BJ (cell line): Measurements from ENCODE around the gene SNRNP48. TPM values are rescaled to one million over a fixed set of nuclear protein-coding genes. Genes with fewer than 3 reads are reported as not detected.

ENCODE experiments used
- CTCF ChIA-PET: fragments of 350-600 bp; formaldehyde crosslinking; extraction: SDS; loops from one replicate; lab custom pipeline; 2021; ENCODE audit warnings: antibody characterized with exemption, inconsistent platforms; lab: Yijun Ruan, JAX
- POLR2A ChIA-PET: fragments of 300-600 bp; sonication (Branson Sonifier 250); formaldehyde crosslinking; extraction: SDS; loops from one replicate; lab custom pipeline; 2021; ENCODE audit warnings: antibody characterized with exemption; lab: Charles Lee
- DNase-seq: peaks from one replicate; pipeline ENCODE4 v3.0.0-alpha.2; 2011; ENCODE audit warnings: low read depth
- H3K27me3 ChIP-seq: 2 replicates; pipeline ENCODE4 v1.6.0; 2011; ENCODE audit warnings: low read length; ENCODE audit not compliant: control insufficient read depth, insufficient read depth
- H3K36me3 ChIP-seq: 2 replicates; pipeline ENCODE4 v1.5.1; 2011; ENCODE audit warnings: low read length; ENCODE audit not compliant: control insufficient read depth, insufficient read depth
- H3K4me3 ChIP-seq: 2 replicates; pipeline ENCODE4 v1.5.1; 2011; ENCODE audit warnings: low read depth, mild to moderate bottlenecking, control low read depth, low read length
- polyA plus RNA-seq: library from polyadenylated mRNA; depleted of rRNA; stranded (reverse); fragments of >200 nt; gene quantifications from 2 replicates; pipeline ENCODE4 v1.2.3, GENCODE V29; 2011; rRNA removed
- TF ChIP-seq, protein P1 (sequence below): IDR thresholded peaks from 2 replicates; pipeline ENCODE4 v1.5.1; 2011; ENCODE audit warnings: low read depth, mild to moderate bottlenecking, control low read depth, inconsistent platforms, low read length, moderate library complexity; ENCODE audit not compliant: insufficient read depth

Gene SNRNP48
- polyA plus RNA-seq, 1 experiment: 2.6 TPM

DNA sequence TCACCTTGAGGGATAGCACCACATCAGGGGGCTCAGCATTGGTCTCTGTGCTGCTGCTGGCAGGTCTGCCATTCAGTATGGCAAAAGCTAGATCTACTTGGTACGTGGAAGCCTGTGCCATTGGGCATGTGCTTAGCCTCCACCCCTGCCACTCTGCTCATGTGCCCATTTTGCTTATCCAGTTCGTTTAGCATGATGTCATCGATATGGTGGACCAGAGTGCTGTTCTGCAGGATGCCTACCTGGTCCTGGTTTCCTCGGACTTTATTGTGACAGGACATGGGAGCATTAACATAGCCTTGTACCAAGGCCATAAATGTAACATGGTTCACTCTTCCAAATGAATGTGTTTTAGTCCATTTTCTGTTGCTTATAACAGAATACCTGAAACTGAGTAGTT lies 68.5 kb downstream of the SNRNP48 start:
- DNase-seq: no peak
- ChIA-PET CTCF (interaction anchor here (1.0 kb wide), 1 partner anchor 20 kb away, joined by 3 read pairs; no protein-coding TSS in a partner anchor), POLR2A (no interaction called here)
- H3K27me3 ChIP-seq: peaks cover 1% of the 10 kb centered on the region; the same call in 1 of the 2 replicates
- no peak overlapping the region for H3K4me3 ChIP-seq
- TF ChIP-seq, protein P1, sequence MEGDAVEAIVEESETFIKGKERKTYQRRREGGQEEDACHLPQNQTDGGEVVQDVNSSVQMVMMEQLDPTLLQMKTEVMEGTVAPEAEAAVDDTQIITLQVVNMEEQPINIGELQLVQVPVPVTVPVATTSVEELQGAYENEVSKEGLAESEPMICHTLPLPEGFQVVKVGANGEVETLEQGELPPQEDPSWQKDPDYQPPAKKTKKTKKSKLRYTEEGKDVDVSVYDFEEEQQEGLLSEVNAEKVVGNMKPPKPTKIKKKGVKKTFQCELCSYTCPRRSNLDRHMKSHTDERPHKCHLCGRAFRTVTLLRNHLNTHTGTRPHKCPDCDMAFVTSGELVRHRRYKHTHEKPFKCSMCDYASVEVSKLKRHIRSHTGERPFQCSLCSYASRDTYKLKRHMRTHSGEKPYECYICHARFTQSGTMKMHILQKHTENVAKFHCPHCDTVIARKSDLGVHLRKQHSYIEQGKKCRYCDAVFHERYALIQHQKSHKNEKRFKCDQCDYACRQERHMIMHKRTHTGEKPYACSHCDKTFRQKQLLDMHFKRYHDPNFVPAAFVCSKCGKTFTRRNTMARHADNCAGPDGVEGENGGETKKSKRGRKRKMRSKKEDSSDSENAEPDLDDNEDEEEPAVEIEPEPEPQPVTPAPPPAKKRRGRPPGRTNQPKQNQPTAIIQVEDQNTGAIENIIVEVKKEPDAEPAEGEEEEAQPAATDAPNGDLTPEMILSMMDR: no peak
- H3K36me3 ChIP-seq: no peaks in the 10 kb centered on the region

DNA sequence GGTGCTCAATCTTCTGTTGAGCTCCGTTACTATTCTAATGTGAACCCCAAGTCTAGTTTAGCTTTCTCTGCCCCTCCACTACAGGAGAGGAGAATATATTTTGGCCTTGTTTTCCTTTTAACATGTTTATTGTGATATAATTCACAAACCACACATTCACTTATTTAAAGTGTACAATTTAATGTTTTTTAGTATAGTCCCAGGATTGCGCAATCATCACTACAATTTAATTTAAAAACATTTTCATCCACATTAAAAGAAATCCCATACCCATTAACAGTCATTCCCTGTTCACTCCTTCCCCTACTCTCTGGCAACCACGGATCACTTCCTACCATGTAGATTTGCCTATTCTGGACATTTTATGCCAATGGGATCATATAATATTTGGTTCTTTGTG lies 71.4 kb downstream of the SNRNP48 start:
- no peak for DNase-seq
- ChIA-PET POLR2A (no interaction called here), CTCF (no interaction called here)
- Histone ChIP-seq H3K4me3 (no peak overlapping the region), H3K36me3 (no peaks in the 10 kb centered on the region), H3K27me3 (peaks cover 1% of the 10 kb centered on the region; the same call in 1 of the 2 replicates)
- TF ChIP-seq, protein P1: no peak

Other genes with a start within 250 kb of the SNRNP48 start
- gene CAGE1, start 200.5 kb upstream of the SNRNP48 start, polyA plus RNA-seq: not detected in 2 replicates
- 12.1 and 16.1 TPM in 2 replicates for gene RIOK1, start 200.4 kb upstream of the SNRNP48 start, polyA plus RNA-seq
- gene DSP, start 48.5 kb upstream of the SNRNP48 start, polyA plus RNA-seq: 11.0 and 12.7 TPM in 2 replicates
- 0.06 and 0.10 TPM in 2 replicates for gene BMP6, start 135.9 kb downstream of the SNRNP48 start, polyA plus RNA-seq